ENCODE data around the gene ASCC3. TPM values are rescaled to one million over a fixed set of nuclear protein-coding genes. Genes with fewer than 3 reads are reported as not detected.
"Not testable (repeated sequence)": the region's sequence is repeated elsewhere in the genome, so short reads cannot be mapped to it uniquely, and the experiment has no call there.

Gene ASCC3
- total and polyA plus RNA-seq, 4 donors: 12.8 to 32.7 (median 16.4) TPM

DNA sequence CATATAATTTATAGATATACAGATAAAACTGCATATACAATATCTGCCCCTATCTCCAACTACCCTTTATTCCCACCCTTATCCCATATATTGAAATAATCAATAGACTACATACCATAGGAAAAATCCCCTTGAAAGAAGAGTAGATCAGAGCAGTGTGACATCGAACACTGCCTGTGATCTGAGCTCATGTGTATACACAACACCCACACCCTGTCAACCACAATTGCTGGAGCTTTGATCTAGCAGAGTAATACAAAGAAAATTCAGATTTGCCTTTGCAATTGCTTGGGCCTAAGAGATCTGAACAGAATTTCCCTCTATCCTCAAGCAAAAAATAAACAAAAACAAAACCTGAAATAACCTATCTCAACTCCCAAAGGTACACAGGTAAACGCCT, 119.3 kb downstream of the ASCC3 start (continued):
- TF ChIP-seq, protein P1, sequence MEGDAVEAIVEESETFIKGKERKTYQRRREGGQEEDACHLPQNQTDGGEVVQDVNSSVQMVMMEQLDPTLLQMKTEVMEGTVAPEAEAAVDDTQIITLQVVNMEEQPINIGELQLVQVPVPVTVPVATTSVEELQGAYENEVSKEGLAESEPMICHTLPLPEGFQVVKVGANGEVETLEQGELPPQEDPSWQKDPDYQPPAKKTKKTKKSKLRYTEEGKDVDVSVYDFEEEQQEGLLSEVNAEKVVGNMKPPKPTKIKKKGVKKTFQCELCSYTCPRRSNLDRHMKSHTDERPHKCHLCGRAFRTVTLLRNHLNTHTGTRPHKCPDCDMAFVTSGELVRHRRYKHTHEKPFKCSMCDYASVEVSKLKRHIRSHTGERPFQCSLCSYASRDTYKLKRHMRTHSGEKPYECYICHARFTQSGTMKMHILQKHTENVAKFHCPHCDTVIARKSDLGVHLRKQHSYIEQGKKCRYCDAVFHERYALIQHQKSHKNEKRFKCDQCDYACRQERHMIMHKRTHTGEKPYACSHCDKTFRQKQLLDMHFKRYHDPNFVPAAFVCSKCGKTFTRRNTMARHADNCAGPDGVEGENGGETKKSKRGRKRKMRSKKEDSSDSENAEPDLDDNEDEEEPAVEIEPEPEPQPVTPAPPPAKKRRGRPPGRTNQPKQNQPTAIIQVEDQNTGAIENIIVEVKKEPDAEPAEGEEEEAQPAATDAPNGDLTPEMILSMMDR (IDR thresholded peaks at IDR 0.05; ENCODE audit: low read depth, low read length, missing input control): no peak
- TF ChIP-seq HNF4G (IDR thresholded peaks at IDR 0.05): no peak
- TF ChIP-seq TAF1 (conservative IDR thresholded peaks at IDR 0.05): no peak

DNA sequence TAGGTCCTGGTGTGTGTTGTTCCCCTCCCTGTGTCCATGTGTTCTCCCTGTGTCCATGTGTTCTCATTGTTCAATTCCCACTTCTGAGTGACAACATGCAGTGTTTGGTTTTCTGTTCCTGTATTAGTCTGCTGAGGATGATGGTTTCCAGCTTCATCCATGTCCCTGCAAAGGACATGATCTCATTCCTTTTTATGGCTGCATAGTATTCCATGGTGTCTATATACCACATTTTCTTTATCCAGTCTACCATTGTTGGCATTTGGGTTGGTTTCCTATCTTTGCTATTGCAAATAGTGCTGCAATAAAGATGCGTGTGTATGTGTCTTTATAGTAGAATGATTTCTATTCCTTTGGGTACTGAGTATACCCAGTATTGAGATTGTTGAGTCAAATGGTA, 122.7 kb downstream of the ASCC3 start:
- not testable (repeated sequence) for H3K4me1 ChIP-seq (ENCODE audit: control insufficient read depth in 4 of 4, insufficient read depth in 4 of 4, low read length in 3 of 4); H3K27me3 ChIP-seq (ENCODE audit: control insufficient read depth in 4 of 4, insufficient read depth in 4 of 4, low read length in 3 of 4); H3K4me3 ChIP-seq (ENCODE audit: low read depth in 1 of 3, low read length in 3 of 3); H3K36me3 ChIP-seq (ENCODE audit: control insufficient read depth in 4 of 4, insufficient read depth in 3 of 4, low read depth in 1 of 4, low read length in 3 of 4); H3K9me3 ChIP-seq (ENCODE audit: control insufficient read depth in 4 of 4, low read length in 3 of 4); DNase-seq (ENCODE audit: low spot score); H3K9ac ChIP-seq (ENCODE audit: low read depth in 1 of 2, low read length in 2 of 2); H3K27ac ChIP-seq (ENCODE audit: low read depth in 1 of 2, low read length in 2 of 2)
- 98% methylated on average over 1 of the region's 1 CpG for WGBS

DNA sequence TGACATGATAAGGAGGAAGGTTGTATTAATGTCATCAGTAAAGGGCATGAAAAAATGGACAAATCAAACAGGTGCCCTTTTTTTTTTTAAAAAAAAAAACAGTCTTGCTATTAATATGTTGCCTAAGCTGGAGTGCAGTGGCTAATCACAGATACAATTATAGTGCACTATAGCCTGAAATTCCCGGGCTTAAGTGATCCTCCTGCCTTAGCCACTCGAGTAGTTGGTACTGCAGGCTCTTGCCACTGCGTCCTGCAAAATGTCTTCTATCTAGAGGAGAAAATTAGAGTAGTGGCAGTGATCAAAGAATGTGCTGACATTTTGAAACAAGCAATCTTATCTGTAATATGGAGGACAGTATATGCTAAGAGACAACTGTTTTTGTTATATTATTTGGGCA, 127.7 kb downstream of the ASCC3 start:
- TF ChIP-seq TAF1 (conservative IDR thresholded peaks at IDR 0.05): no peak
- TF ChIP-seq, protein P2, sequence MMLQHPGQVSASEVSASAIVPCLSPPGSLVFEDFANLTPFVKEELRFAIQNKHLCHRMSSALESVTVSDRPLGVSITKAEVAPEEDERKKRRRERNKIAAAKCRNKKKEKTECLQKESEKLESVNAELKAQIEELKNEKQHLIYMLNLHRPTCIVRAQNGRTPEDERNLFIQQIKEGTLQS (IDR thresholded peaks at IDR 0.05): no peak
- no peak for TF ChIP-seq YY1 (IDR thresholded peaks at IDR 0.05)
- no peak for TF ChIP-seq FOXA1 (IDR thresholded peaks at IDR 0.05)
- TF ChIP-seq, protein P1 (IDR thresholded peaks at IDR 0.05; ENCODE audit: low read depth, low read length, missing input control): no peak
- no peak for TF ChIP-seq EGR1 (IDR thresholded peaks at IDR 0.05; ENCODE audit: low read depth in 2 of 2)
- TF ChIP-seq, protein P3, sequence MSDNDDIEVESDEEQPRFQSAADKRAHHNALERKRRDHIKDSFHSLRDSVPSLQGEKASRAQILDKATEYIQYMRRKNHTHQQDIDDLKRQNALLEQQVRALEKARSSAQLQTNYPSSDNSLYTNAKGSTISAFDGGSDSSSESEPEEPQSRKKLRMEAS (IDR thresholded peaks at IDR 0.05): no peak
- TF ChIP-seq HNF4A (conservative IDR thresholded peaks at IDR 0.05): no peak

DNA sequence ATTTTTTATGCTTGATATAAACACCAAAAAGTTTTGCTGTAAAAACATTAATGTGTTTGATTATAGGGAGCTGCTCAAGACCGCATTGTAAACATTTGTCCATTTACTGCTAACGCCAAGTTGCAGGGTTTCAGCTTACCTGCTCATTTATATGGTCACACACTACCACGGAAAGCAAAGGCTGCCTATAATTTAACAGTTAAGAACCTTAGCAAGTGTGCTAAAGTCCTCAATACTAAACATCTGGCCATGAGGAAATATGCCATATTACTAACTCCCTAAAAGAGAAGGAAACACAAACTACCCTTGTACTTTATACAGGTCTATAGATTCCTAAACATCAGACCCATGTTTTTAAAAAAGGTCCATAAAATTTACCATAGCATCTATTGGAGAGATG, 129.5 kb downstream of the ASCC3 start:
- no peak overlapping the region for H3K4me3 ChIP-seq (ENCODE audit: low read depth in 1 of 3, low read length in 3 of 3)
- WGBS: 62% methylated on average over 3 of the region's 3 CpGs
- no peak for DNase-seq (ENCODE audit: low spot score)
- H3K27ac ChIP-seq (ENCODE audit: low read depth in 1 of 2, low read length in 2 of 2): no peak overlapping the region
- no peaks in the 10 kb centered on the region for H3K9me3 ChIP-seq (ENCODE audit: control insufficient read depth in 4 of 4, low read length in 3 of 4)
- H3K27me3 ChIP-seq (ENCODE audit: control insufficient read depth in 4 of 4, insufficient read depth in 4 of 4, low read length in 3 of 4): no peaks in the 10 kb centered on the region
- peaks cover 0 to 5% (median 0%) of the 10 kb centered on the region in 4 donors for H3K36me3 ChIP-seq (ENCODE audit: control insufficient read depth in 4 of 4, insufficient read depth in 3 of 4, low read depth in 1 of 4, low read length in 3 of 4)
- no peak overlapping the region for H3K9ac ChIP-seq (ENCODE audit: low read depth in 1 of 2, low read length in 2 of 2)
- no peaks in the 10 kb centered on the region for H3K4me1 ChIP-seq (ENCODE audit: control insufficient read depth in 4 of 4, insufficient read depth in 4 of 4, low read length in 3 of 4)
- TF ChIP-seq, protein P1 (IDR thresholded peaks at IDR 0.05; ENCODE audit: low read depth, low read length, missing input control): no peak
- TF ChIP-seq RAD21 (IDR thresholded peaks at IDR 0.05): no peak
- no peak for TF ChIP-seq EGR1 (IDR thresholded peaks at IDR 0.05; ENCODE audit: low read depth in 2 of 2)
- no peak for TF ChIP-seq RXRA (IDR thresholded peaks at IDR 0.05)
- TF ChIP-seq, protein P2 (IDR thresholded peaks at IDR 0.05): no peak
- TF ChIP-seq YY1 (IDR thresholded peaks at IDR 0.05): no peak
- TF ChIP-seq NR2F2 (IDR thresholded peaks at IDR 0.05): no peak
- no peak for TF ChIP-seq FOXA2 (IDR thresholded peaks at IDR 0.05)
- TF ChIP-seq, protein P4, sequence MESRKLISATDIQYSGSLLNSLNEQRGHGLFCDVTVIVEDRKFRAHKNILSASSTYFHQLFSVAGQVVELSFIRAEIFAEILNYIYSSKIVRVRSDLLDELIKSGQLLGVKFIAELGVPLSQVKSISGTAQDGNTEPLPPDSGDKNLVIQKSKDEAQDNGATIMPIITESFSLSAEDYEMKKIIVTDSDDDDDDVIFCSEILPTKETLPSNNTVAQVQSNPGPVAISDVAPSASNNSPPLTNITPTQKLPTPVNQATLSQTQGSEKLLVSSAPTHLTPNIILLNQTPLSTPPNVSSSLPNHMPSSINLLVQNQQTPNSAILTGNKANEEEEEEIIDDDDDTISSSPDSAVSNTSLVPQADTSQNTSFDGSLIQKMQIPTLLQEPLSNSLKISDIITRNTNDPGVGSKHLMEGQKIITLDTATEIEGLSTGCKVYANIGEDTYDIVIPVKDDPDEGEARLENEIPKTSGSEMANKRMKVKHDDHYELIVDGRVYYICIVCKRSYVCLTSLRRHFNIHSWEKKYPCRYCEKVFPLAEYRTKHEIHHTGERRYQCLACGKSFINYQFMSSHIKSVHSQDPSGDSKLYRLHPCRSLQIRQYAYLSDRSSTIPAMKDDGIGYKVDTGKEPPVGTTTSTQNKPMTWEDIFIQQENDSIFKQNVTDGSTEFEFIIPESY (IDR thresholded peaks at IDR 0.05): no peak
- no peak for TF ChIP-seq HNF4G (IDR thresholded peaks at IDR 0.05)
- TF ChIP-seq, protein P3 (IDR thresholded peaks at IDR 0.05): no peak
- no peak for TF ChIP-seq TAF1 (conservative IDR thresholded peaks at IDR 0.05)
- TF ChIP-seq JUND (IDR thresholded peaks at IDR 0.05): no peak
- no peak for TF ChIP-seq SP1 (IDR thresholded peaks at IDR 0.05)
- TF ChIP-seq FOXA1 (IDR thresholded peaks at IDR 0.05): no peak

More for the DNA sequence above, 127.7 kb downstream of the ASCC3 start:
- Histone ChIP-seq H3K36me3 (ENCODE audit: control insufficient read depth in 4 of 4, insufficient read depth in 3 of 4, low read depth in 1 of 4, low read length in 3 of 4) (peaks cover 0 to 5% (median 0%) of the 10 kb centered on the region in 4 donors), H3K9me3 (ENCODE audit: control insufficient read depth in 4 of 4, low read length in 3 of 4) (no peaks in the 10 kb centered on the region), H3K4me1 (ENCODE audit: control insufficient read depth in 4 of 4, insufficient read depth in 4 of 4, low read length in 3 of 4) (no peaks in the 10 kb centered on the region), H3K27me3 (ENCODE audit: control insufficient read depth in 4 of 4, insufficient read depth in 4 of 4, low read length in 3 of 4) (no peaks in the 10 kb centered on the region), H3K9ac (ENCODE audit: low read depth in 1 of 2, low read length in 2 of 2) (no peak overlapping the region), H3K27ac (ENCODE audit: low read depth in 1 of 2, low read length in 2 of 2) (no peak overlapping the region), H3K4me3 (ENCODE audit: low read depth in 1 of 3, low read length in 3 of 3) (no peak overlapping the region)
- no peak for DNase-seq (ENCODE audit: low spot score)
- WGBS: 95% methylated on average over 3 of the region's 3 CpGs

All from liver (tissue), 9 donors.